ENCODE measurements around the gene HOXC6. TPM values are rescaled to one million over a fixed set of nuclear protein-coding genes. Genes with fewer than 3 reads are reported as not detected.

The HOXC6 gene
- total RNA-seq, 4 donors from 2014 or later: 0.23 to 0.42 (median 0.32) TPM; not detected in 1

DNA sequence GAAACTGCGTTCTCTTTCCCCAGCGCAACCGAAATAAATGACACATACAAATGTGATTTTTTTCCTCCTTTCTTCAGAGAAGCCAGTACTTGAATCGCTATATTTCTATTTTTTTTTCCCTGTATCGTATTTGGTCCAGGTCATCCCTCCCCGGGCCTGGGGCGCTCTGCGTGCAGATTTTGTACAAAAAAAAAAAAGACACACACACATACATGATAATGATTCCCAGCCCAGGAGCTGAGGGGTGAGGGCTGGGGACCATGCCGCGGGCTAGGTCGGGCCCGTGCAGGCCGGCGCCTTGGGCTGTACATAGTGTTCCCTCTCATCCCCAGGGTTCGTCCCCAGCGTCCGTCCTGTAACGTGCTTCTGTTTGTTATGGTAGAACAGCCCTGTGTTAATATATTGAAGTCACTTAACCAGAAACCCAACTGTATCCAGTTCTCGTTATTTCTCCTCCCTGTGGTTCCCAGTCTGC, 25.3 kb upstream of the HOXC6 start:
- Histone ChIP-seq H3K27ac (replicated peaks in 1 of 4) (no peak overlapping the region), H3K4me1 (peaks cover 19 to 30% (median 24%) of the 10 kb centered on the region in 4 donors), H3K36me3 (no peaks in the 10 kb centered on the region), H3K9me3 (no peaks in the 10 kb centered on the region), H3K4me3 (no peak overlapping the region), H3K27me3 (peaks cover 6 to 100% (median 96%) of the 10 kb centered on the region in 4 donors)
- intact Hi-C loops (cut with DNase I): no loop called here
- no peak for DNase-seq (ENCODE audit: extremely low spot score)
- WGBS: 41% methylated on average over 19 of the region's 19 CpGs
- TF ChIP-seq POLR2AphosphoS5 (IDR thresholded peaks at IDR 0.05) (no peak), EP300 (IDR thresholded peaks at IDR 0.05) (no peak), POLR2A (IDR thresholded peaks at IDR 0.05; ENCODE audit: low read depth) (no peak)
- TF ChIP-seq, protein P1, sequence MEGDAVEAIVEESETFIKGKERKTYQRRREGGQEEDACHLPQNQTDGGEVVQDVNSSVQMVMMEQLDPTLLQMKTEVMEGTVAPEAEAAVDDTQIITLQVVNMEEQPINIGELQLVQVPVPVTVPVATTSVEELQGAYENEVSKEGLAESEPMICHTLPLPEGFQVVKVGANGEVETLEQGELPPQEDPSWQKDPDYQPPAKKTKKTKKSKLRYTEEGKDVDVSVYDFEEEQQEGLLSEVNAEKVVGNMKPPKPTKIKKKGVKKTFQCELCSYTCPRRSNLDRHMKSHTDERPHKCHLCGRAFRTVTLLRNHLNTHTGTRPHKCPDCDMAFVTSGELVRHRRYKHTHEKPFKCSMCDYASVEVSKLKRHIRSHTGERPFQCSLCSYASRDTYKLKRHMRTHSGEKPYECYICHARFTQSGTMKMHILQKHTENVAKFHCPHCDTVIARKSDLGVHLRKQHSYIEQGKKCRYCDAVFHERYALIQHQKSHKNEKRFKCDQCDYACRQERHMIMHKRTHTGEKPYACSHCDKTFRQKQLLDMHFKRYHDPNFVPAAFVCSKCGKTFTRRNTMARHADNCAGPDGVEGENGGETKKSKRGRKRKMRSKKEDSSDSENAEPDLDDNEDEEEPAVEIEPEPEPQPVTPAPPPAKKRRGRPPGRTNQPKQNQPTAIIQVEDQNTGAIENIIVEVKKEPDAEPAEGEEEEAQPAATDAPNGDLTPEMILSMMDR (IDR thresholded peaks at IDR 0.05): no peak

DNA sequence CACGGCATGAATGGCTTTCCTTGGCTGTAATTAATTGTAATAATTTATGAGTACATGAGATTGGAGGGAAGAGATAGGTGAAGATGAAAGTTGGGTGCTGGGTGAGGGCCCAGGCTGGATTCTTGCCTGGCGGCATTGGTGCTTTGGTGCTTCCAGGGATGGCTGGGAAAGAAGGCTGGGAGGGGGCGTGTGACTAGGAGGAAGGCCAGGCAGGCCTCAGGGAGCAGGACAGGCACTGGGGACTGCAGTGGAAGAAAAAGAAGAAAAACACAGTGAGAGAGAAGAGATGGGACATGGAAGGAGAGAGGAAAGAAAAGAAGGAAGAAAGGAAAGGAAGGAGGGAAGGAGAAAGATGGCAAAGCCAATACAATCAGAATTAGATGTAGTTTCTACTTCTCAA, 24.6 kb upstream of the HOXC6 start:
- Histone ChIP-seq H3K27me3 (peaks cover 6 to 100% (median 96%) of the 10 kb centered on the region in 4 donors), H3K36me3 (no peaks in the 10 kb centered on the region), H3K9me3 (no peaks in the 10 kb centered on the region), H3K27ac (replicated peaks in 1 of 4) (no peak overlapping the region), H3K4me3 (no peak overlapping the region), H3K4me1 (peaks cover 19 to 30% (median 26%) of the 10 kb centered on the region in 4 donors)
- intact Hi-C loops (cut with DNase I): no loop called here
- no peak for DNase-seq (ENCODE audit: extremely low spot score)
- WGBS: 52% methylated on average over 3 of the region's 3 CpGs
- TF ChIP-seq EP300 (IDR thresholded peaks at IDR 0.05) (no peak), POLR2A (IDR thresholded peaks at IDR 0.05; ENCODE audit: low read depth) (no peak), POLR2AphosphoS5 (IDR thresholded peaks at IDR 0.05) (no peak)
- TF ChIP-seq, protein P1 (IDR thresholded peaks at IDR 0.05): no peak

DNA sequence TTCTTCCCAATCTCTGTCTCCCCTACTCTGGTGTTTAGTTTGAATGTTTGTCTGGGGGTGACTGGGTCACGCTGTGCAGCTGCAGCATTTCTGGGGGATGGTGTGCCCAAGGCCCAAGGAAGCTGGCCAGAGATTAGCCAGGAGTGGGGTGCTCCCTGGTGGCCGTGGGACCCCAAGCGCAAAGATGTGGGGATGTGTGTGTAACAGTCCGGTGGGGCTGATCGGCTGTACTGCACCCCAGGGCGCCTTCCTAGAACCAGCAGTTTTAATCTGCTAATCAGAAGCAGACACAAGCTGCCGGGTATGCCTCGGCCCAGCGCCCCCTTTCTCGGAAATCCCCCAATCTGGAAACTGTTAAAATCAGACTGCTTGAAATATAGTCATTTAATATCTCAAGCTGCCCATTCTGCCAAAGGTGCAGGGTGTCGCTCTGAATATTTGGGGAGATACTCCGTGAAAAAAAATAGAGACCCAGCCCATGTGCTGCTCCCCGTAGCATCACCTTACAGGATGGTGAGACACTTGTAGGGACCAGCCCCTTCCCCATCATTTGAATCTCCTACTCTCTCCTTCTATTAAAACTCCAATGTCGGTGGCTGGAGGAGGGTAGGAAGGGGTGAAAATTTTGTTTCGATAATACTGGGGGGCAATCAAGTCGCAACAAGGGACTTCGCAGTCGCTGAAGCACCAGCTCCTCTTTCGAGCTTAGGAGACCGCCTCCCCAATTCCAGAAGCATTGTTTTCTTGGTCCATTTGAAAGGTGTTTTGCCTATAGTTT, 24.0 kb upstream of the HOXC6 start:
- intact Hi-C loops (cut with DNase I): no loop called here
- Histone ChIP-seq H3K9me3 (no peaks in the 10 kb centered on the region), H3K4me3 (no peak overlapping the region), H3K27me3 (peaks cover 8 to 99% (median 93%) of the 10 kb centered on the region in 4 donors), H3K4me1 (peaks cover 23 to 35% (median 31%) of the 10 kb centered on the region in 4 donors), H3K27ac (replicated peaks in 1 of 4) (no peak overlapping the region), H3K36me3 (no peaks in the 10 kb centered on the region)
- WGBS: 35% methylated on average over 18 of the region's 20 CpGs
- DNase-seq (ENCODE audit: extremely low spot score): no peak
- TF ChIP-seq, protein P1 (IDR thresholded peaks at IDR 0.05): no peak

DNA sequence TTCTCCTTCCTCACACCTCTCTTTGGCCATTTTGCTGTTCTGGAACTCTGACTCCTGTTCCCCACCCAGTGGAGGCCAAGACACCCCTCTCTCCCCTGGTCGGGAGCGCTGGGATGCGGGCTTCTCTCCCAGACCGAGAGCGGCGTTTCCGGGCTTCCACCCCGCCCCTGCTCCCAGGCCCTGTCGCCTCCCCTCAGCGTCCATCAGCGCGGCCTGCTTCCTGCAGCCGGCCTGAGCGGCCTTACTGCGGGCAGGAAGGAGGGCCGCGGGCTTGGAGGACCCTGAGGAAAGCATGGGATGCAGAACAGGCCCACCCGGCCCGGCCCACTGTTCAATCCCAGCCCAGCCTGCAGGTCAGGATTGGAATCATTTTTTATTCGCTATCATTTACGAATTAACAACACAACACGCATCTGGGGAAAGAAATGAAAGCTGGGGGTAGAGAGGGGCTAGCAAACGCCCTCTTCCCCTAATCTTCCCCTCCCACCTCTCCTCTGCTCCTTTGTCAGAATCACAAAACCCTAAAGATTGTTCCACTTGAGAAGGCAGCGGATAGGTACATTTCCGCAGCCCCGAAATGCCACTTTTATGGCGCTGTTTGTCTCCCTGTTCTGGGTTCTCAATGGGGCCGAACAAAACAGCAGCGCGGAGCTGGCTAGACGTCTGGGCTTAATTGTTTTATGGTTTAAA, 23.3 kb upstream of the HOXC6 start:
- Histone ChIP-seq H3K4me3 (no peak overlapping the region), H3K36me3 (no peaks in the 10 kb centered on the region), H3K4me1 (peaks cover 24 to 35% (median 30%) of the 10 kb centered on the region in 4 donors), H3K27me3 (peaks cover 16 to 99% (median 93%) of the 10 kb centered on the region in 4 donors), H3K27ac (replicated peaks in 1 of 4) (no peak overlapping the region), H3K9me3 (no peaks in the 10 kb centered on the region)
- DNase-seq (ENCODE audit: extremely low spot score): no peak
- TF ChIP-seq, protein P1 (IDR thresholded peaks at IDR 0.05): no peak
- TF ChIP-seq POLR2A (IDR thresholded peaks at IDR 0.05; ENCODE audit: low read depth): no peak
- no peak for TF ChIP-seq EP300 (IDR thresholded peaks at IDR 0.05)
- no peak for TF ChIP-seq POLR2AphosphoS5 (IDR thresholded peaks at IDR 0.05)
- intact Hi-C loops (cut with DNase I): no loop called here
- 55% methylated on average over 12 of the region's 31 CpGs for WGBS

Measured in esophagus muscularis mucosa (tissue), 4 donors.